ENCODE measurements around the gene ANKS1B. TPM values are rescaled to one million over a fixed set of nuclear protein-coding genes. Genes with fewer than 3 reads are reported as not detected.

ANKS1B gene
- total RNA-seq, 3 donors from 2014 or later (not counting 1 experiment from before 2014, with no cell fraction given): not detected

GRCh38 chr12:99277591-99278379, 707.0 kb downstream of the ANKS1B start:
- Histone ChIP-seq H3K36me3 (ENCODE audit: control insufficient read depth, insufficient read depth, low read length) (no peaks in the 10 kb centered on the region), H3K27ac (ENCODE audit: low read length) (no peak overlapping the region), H3K4me3 (ENCODE audit: low read length) (no peak overlapping the region), H3K9me3 (ENCODE audit: control insufficient read depth, insufficient read depth, low read length) (no peaks in the 10 kb centered on the region), H3K27me3 (ENCODE audit: control insufficient read depth, insufficient read depth, low read length) (no peaks in the 10 kb centered on the region), H3K4me1 (ENCODE audit: control insufficient read depth, insufficient read depth, low read length) (no peaks in the 10 kb centered on the region)
- H3K4me1 Mint-ChIP-seq: no peaks in the 10 kb centered on the region
- no peak overlapping the region for H3K27ac Mint-ChIP-seq
- H3K4me3 Mint-ChIP-seq: no peak overlapping the region
- no peaks in the 10 kb centered on the region for H3K36me3 Mint-ChIP-seq
- no peak for TF ChIP-seq CTCF (IDR thresholded peaks at IDR 0.05)
- WGBS (ENCODE audit: insufficient coverage): 79% methylated on average over 5 of the region's 5 CpGs
- no peaks in the 10 kb centered on the region for H3K27me3 Mint-ChIP-seq (ENCODE audit: low read depth in 2 of 2)
- intact Hi-C loops (cut with micrococcal nuclease): no loop called here
- H3K9me3 Mint-ChIP-seq: peaks cover 12 to 16% of the 10 kb centered on the region in 2 donors
- ATAC-seq (no peak), DNase-seq (no peak)

GRCh38 chr12:99271071-99271470, 713.7 kb downstream of the ANKS1B start:
- Histone ChIP-seq H3K27ac (ENCODE audit: low read length) (no peak overlapping the region), H3K9me3 (ENCODE audit: control insufficient read depth, insufficient read depth, low read length) (no peaks in the 10 kb centered on the region), H3K27me3 (ENCODE audit: control insufficient read depth, insufficient read depth, low read length) (no peaks in the 10 kb centered on the region), H3K36me3 (ENCODE audit: control insufficient read depth, insufficient read depth, low read length) (no peaks in the 10 kb centered on the region), H3K4me1 (ENCODE audit: control insufficient read depth, insufficient read depth, low read length) (no peaks in the 10 kb centered on the region), H3K4me3 (ENCODE audit: low read length) (no peak overlapping the region)
- no peak overlapping the region for H3K4me3 Mint-ChIP-seq
- no peaks in the 10 kb centered on the region for H3K4me1 Mint-ChIP-seq
- intact Hi-C loops (cut with micrococcal nuclease): no loop called here
- ATAC-seq: no peak
- TF ChIP-seq CTCF (IDR thresholded peaks at IDR 0.05): no peak
- no peak overlapping the region for H3K27ac Mint-ChIP-seq
- no peaks in the 10 kb centered on the region for H3K36me3 Mint-ChIP-seq
- WGBS (ENCODE audit: insufficient coverage): 94% methylated on average over 2 of the region's 3 CpGs
- H3K27me3 Mint-ChIP-seq (ENCODE audit: low read depth in 2 of 2): no peaks in the 10 kb centered on the region
- DNase-seq: no peak
- H3K9me3 Mint-ChIP-seq: peaks cover 14 to 24% of the 10 kb centered on the region in 2 donors

DNA sequence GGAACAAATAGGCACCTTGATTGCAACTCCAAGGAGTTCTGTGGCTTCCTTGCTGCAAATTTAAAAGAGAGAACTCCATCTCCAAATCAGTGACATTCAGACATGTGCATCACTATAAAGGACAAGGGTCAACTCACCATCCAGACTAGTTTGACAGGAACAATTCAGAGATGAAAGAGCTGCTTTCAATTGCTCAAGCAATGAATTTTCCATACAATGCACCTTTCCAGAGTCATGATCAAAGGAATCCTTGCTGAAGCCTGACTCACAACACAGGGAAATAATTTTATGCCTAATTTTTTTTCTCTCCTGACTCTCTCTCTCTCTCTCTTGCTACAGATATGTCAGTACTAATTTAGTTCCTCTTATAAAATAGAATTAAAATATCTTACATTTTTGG, 717.7 kb downstream of the ANKS1B start:
- H3K27ac Mint-ChIP-seq: no peak overlapping the region
- no peaks in the 10 kb centered on the region for H3K36me3 Mint-ChIP-seq
- intact Hi-C loops (cut with micrococcal nuclease): no loop called here
- Histone ChIP-seq H3K4me1 (ENCODE audit: control insufficient read depth, insufficient read depth, low read length) (no peaks in the 10 kb centered on the region), H3K27ac (ENCODE audit: low read length) (no peak overlapping the region), H3K27me3 (ENCODE audit: control insufficient read depth, insufficient read depth, low read length) (no peaks in the 10 kb centered on the region), H3K36me3 (ENCODE audit: control insufficient read depth, insufficient read depth, low read length) (no peaks in the 10 kb centered on the region), H3K4me3 (ENCODE audit: low read length) (no peak overlapping the region), H3K9me3 (ENCODE audit: control insufficient read depth, insufficient read depth, low read length) (no peaks in the 10 kb centered on the region)
- H3K4me1 Mint-ChIP-seq: no peaks in the 10 kb centered on the region
- TF ChIP-seq CTCF (IDR thresholded peaks at IDR 0.05): no peak
- no peak overlapping the region for H3K4me3 Mint-ChIP-seq
- no peak for DNase-seq
- peaks cover 10 to 23% of the 10 kb centered on the region in 2 donors for H3K9me3 Mint-ChIP-seq
- ATAC-seq: no peak
- no peaks in the 10 kb centered on the region for H3K27me3 Mint-ChIP-seq (ENCODE audit: low read depth in 2 of 2)

DNA sequence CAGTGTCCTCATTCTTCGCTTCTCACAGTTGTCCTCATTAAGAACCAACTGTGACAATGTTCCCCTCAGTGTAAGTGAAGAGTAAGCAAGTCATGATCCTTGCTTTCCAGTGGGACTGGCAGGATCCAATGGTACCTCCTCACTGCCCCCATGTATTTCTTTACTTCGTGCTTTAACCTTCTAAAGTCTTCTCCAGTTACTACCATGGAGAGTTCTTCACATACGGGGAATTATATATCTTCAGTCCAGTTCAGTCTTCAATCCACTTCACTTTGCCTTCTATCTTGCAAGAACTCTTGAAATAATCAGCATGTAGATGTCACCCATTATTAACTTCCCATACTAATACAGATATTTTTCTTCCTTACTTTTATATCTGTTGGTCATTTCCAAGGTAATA, 719.1 kb downstream of the ANKS1B start:
- intact Hi-C loops (cut with micrococcal nuclease): no loop called here

More for the DNA sequence above, 719.1 kb downstream of the ANKS1B start:
- TF ChIP-seq CTCF (IDR thresholded peaks at IDR 0.05): no peak
- ATAC-seq (no peak), DNase-seq (no peak)
- H3K4me1 Mint-ChIP-seq: no peaks in the 10 kb centered on the region
- no peaks in the 10 kb centered on the region for H3K9me3 ChIP-seq (ENCODE audit: control insufficient read depth, insufficient read depth, low read length)
- WGBS (ENCODE audit: insufficient coverage): 64% methylated on average over 3 of the region's 3 CpGs
- H3K27me3 Mint-ChIP-seq (ENCODE audit: low read depth in 2 of 2): no peaks in the 10 kb centered on the region
- no peaks in the 10 kb centered on the region for H3K36me3 ChIP-seq (ENCODE audit: control insufficient read depth, insufficient read depth, low read length)
- peaks cover 13 to 25% of the 10 kb centered on the region in 2 donors for H3K9me3 Mint-ChIP-seq
- no peaks in the 10 kb centered on the region for H3K36me3 Mint-ChIP-seq
- H3K27me3 ChIP-seq (ENCODE audit: control insufficient read depth, insufficient read depth, low read length): no peaks in the 10 kb centered on the region
- H3K27ac ChIP-seq (ENCODE audit: low read length): no peak overlapping the region
- H3K4me1 ChIP-seq (ENCODE audit: control insufficient read depth, insufficient read depth, low read length): no peaks in the 10 kb centered on the region
- H3K4me3 ChIP-seq (ENCODE audit: low read length): no peak overlapping the region
- no peak overlapping the region for H3K4me3 Mint-ChIP-seq
- H3K27ac Mint-ChIP-seq: no peak overlapping the region

All from natural killer cell (primary cell).